ENCODE measurements around the gene MAPRE2. TPM values are rescaled to one million over a fixed set of nuclear protein-coding genes. Genes with fewer than 3 reads are reported as not detected.

The MAPRE2 gene
- total RNA-seq: 10 to 100 TPM; 65.2 to 66.6 TPM

DNA sequence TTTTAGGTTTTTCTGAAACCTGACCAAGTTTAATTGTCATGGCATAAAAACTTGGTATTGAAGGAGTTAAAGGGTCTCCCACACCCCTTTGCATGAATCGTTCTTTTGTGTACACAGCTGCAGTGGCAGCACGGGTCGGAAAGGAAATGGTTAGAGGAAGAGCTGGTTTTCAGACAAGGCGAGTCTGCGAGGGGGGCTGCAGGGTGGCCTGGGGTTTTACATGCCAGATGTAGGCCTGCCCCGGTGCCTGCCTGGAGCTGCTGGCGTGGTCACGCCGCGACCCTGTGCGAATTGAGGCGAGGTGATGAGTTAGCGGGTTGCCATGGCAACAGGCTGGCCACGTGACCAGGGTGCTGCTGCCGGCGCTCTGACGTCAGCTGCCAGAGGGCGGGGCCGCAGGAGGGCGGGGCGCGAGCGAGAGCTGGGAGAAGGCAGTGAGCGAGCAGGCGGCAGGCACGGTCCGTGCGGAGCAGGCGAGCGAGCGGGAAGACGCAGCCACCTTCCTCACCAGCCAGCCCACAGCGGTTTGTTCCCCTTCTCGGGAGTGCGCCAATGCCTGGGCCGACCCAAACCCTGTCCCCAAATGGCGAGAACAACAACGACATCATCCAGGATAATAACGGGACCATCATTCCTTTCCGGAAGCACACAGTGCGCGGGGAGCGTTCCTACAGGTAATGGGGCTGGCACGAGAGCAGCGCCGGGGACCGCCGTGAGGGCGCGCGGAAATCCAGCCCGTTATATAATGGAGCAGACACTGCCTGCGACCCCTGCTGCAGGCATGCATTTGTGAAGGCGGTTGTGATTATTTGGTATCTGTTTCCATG lies at the start of gene MAPRE2:
MAPRE2 (plus strand) TSS at position 426 of the 827 bp plus-strand sequence; CDS start at position 553, 127 bp downstream.
- H3K27ac Mint-ChIP-seq: peak within 1 kb of the TSS; percentile 96 to 100
- peaks cover 15% of the 10 kb centered on the region in 2 donors for H3K36me3 Mint-ChIP-seq
- H3K9me3 Mint-ChIP-seq: no peaks in the 10 kb centered on the region
- ATAC-seq (peak; percentile 88), DNase-seq (ENCODE audit: low spot score in 2 of 2) (peak; percentile 99)

DNA sequence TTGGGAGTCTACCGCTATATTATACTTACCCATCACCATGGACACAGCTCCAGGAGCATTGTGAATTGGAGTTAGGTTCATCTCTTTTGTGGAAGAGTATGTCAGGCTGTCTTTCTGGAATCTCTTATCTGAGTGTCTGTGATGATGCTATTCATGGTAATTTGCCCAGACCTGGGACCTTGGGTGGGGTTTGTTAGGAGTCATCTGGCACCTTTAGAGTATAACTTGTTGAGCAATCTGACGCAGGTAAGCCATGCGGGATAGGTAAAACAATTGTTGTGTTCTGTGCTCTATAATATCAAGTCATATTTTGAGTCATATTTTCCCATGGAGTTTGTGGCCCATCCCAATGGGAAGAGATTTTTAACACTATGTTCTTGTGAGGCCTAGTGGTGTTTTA lies 49.7 kb upstream of the MAPRE2 start:
- DNase-seq (ENCODE audit: low spot score in 2 of 2): no peak
- no peak for ATAC-seq
- H3K36me3 Mint-ChIP-seq: no peaks in the 10 kb centered on the region
- peak overlapping the region in 1 of 2 donors; percentile 50 for H3K27ac Mint-ChIP-seq
- H3K9me3 Mint-ChIP-seq: no peaks in the 10 kb centered on the region

DNA sequence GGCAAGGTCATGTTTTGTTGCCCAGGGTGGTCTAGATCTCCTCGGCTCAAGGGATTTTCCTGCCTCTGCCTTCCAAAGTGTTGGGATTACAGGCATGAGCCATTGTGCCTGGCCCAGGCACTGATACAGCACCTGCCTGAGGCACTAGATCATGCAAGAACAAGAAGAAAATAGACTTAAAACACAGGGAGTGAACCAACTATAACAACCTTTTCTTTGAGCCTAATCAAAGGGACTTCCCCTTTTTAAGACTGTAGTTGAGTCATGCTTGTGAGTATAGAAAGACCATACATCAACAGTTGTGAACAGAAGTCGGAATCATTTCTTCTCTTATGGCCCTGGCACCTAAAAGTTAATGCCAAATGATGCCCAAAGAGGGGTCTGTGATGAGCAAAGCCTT lies 47.9 kb upstream of the MAPRE2 start:
- H3K27ac Mint-ChIP-seq: no peak overlapping the region
- ATAC-seq (peak; percentile 79 to 97), DNase-seq (ENCODE audit: low spot score in 2 of 2) (no peak)
- no peaks in the 10 kb centered on the region for H3K36me3 Mint-ChIP-seq
- H3K9me3 Mint-ChIP-seq: no peaks in the 10 kb centered on the region

DNA sequence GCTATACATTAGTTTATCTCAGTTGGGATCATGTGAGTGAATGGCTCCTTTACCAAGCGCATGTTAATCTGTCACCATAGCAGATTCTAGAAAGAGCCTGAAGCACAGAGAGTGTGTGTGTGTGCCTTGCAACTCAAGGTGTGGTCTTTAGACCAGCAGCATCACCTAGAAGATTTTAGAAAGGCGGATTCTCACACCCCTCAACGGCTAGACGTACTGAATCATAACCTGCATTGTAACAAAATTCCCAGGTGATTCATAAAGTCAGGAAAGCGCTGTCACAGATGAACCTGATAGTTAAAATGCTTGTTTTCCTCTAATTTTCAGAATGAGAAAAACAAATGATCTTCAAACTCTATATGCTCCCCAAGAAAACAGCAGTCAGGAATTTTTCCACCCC lies 45.5 kb upstream of the MAPRE2 start:
- H3K36me3 Mint-ChIP-seq: no peaks in the 10 kb centered on the region
- H3K9me3 Mint-ChIP-seq: no peaks in the 10 kb centered on the region
- DNase-seq (ENCODE audit: low spot score in 2 of 2) (no peak), ATAC-seq (no peak)
- no peak overlapping the region for H3K27ac Mint-ChIP-seq

DNA sequence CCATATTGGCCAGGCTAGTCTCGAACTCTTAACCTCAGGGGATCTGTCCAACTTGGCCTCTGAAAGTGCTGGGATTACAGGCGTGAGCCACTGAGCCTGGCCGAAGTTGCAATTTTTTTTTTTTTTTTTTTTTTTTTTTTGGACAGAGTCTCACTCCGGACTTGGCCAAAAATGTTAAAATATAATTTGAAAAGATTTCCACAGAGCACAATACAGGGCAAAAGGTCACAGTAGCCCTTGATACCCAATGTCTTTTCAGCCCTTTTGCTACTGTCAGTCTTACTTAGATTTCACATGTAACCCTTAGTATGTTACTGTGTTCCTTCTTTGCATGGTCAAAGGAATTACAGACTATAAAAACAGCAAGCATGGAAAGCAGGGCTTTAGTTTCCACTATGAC lies 42.6 kb upstream of the MAPRE2 start:
- no peaks in the 10 kb centered on the region for H3K36me3 Mint-ChIP-seq
- no peak for DNase-seq (ENCODE audit: low spot score in 2 of 2)
- H3K9me3 Mint-ChIP-seq: no peaks in the 10 kb centered on the region
- H3K27ac Mint-ChIP-seq: no peak overlapping the region
- ATAC-seq: no peak

DNA sequence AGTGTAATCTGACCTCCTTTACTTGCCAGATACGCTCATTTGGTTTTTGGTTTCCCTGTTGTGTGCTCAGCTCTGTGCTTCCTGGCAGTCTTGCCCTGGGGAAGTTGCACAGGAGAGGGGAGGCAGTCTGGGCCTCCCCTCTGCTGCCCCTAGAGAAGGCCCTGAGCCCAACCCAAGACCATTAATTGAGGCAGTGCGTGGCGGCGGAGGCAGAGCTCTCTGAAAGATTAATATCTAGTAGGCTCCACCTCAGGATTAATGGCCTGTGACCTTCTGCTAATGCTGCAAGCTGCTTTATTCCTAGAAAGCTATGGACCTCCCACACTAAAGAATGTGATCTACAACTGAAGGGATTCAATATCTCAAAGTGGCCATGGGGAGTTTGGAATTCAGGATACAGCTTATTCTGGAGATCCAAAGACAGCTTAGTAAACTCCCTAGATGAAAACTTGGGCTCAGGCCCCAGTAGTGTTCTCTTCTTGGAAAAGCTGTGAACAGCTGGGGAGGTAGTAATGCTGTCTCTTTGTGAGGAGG lies 41.4 kb upstream of the MAPRE2 start:
- H3K27ac Mint-ChIP-seq: no peak overlapping the region
- H3K36me3 Mint-ChIP-seq: no peaks in the 10 kb centered on the region
- no peaks in the 10 kb centered on the region for H3K9me3 Mint-ChIP-seq
- ATAC-seq (no peak), DNase-seq (ENCODE audit: low spot score in 2 of 2) (no peak)

DNA sequence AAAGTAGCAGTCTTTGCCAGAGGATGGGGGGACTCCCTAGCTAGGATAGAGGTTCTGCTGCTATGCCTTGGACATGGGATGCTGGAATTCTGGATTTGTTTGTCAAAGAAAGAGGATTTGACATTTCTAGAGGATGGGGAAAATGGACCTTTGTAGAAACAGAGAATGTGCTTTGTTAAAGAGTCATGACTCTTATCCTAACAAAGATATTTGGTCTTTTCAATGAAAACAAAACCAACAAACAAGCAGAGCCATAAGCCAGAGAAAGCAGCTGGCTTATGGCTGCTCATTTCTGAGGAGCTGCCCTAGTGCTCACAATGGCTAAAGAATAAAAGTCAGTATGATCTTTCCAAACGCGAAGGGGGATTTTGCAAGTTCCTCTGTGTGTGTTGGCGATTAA lies 40.8 kb upstream of the MAPRE2 start:
- ATAC-seq: no peak
- DNase-seq (ENCODE audit: low spot score in 2 of 2): no peak
- H3K9me3 Mint-ChIP-seq: no peaks in the 10 kb centered on the region
- H3K36me3 Mint-ChIP-seq: no peaks in the 10 kb centered on the region
- H3K27ac Mint-ChIP-seq: no peak overlapping the region

DNA sequence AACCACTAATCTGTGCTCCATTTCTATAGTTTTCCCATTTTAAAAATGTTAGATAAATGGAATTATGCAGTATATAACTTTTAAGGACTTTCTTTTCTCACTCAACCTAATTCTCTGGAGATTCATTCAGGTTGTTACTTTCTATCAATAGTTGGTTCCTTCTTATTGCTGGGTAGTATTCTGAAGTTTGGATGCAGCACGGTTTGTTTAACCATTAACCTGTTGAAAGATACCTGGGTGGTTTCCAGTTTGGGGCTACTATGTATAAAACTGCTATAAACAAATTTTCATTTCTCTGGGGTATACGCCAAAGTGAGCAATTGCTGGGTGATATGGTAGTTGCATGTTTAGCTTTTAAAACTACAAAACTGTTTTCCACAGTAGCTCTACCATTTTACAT lies 39.1 kb upstream of the MAPRE2 start:
- no peaks in the 10 kb centered on the region for H3K36me3 Mint-ChIP-seq
- ATAC-seq (no peak), DNase-seq (ENCODE audit: low spot score in 2 of 2) (no peak)
- H3K9me3 Mint-ChIP-seq: no peaks in the 10 kb centered on the region
- H3K27ac Mint-ChIP-seq: no peak overlapping the region

DNA sequence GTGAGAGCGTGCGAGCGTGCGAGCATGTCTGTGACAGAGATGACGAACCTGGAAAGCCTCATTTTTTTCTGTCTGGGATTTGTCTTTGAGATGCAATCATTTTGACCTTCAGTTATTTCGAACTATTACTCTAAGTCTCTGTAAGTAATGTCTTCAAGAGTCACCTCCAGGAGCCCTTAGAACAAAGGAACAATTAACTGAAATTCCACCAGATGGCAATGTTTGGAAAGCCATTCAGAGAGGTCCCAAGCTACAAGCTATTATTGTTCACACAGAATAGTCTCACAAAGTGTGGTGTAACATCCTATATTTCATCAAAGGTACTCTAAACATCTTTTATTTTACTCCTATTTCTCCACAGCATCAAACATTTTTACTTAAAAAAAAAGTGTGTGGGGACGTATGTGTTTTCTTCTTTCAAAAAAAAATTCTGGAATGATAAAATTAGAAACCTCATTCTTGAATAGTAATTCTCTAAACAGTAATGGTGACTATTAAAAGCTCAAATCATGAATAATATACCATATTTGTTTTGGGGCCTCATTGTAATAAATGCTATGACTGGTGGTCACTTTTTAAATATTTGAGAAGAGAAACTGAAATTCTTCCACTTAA lies 35.1 kb upstream of the MAPRE2 start:
- ATAC-seq: peak; percentile 66 to 75
- Mint-ChIP-seq H3K27ac (no peak overlapping the region), H3K36me3 (no peaks in the 10 kb centered on the region), H3K9me3 (no peaks in the 10 kb centered on the region)
- peak in 1 of 2 donors; percentile 15 for DNase-seq (ENCODE audit: low spot score in 2 of 2)

DNA sequence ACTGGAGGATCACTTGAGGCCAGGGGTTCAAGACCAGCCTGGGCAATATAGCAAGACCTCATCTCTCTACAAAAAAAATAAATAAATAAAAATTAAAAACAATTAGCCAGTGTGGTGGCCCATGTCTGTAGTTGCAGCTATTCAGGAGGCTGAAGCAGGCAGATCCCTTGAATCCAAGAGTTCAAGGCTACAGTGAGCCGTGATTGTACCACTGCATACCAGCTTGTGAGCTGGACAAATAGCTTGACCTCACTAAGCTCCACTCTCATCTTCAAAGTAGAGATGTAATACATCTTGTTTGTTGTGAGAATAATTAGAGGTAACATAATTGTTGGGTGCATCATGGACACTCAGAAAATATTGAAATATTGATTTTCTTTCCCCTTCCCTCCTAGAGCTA lies 31.1 kb upstream of the MAPRE2 start:
- Mint-ChIP-seq H3K9me3 (no peaks in the 10 kb centered on the region), H3K36me3 (no peaks in the 10 kb centered on the region), H3K27ac (no peak overlapping the region)
- ATAC-seq: no peak
- DNase-seq (ENCODE audit: low spot score in 2 of 2): no peak

DNA sequence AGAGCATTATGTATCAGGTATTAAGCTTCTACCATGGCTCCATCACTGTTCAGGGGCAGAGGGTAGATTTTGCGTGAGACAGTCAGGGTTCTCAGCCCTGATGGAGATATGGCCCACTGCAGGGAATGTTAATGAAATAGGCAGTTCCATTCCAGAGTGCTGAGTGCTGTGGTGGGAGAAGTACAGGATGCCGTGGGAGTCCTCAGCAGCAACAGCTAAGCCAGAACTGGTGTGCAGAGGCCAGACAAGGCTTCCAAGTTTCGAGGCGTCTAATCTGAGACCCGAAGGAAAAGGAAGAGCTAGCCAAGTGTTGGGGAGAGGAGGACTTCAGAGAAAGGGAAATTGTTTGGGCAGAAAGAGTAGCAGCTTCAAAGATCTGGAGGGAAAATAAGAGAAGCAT lies 30.2 kb upstream of the MAPRE2 start:
- Mint-ChIP-seq H3K9me3 (no peaks in the 10 kb centered on the region), H3K27ac (no peak overlapping the region), H3K36me3 (no peaks in the 10 kb centered on the region)
- no peak for ATAC-seq
- DNase-seq (ENCODE audit: low spot score in 2 of 2): no peak

DNA sequence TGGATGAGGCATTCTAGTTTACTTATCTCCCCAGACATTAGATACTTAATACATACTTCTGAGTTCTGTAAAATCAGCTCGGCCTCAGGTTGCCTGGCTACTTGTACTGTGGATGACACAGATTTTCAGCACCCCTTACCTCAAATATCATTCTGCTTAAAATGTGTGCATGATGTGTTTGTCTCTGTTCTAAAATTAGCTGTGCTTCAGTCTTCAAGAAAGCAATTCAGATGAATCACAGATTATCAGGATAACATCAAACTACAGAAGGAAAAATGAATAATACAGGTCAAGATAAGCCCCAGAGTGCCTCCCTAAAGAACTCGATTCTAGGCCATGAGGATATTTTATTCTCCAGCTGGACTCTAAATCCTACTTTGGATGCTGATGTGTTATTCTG lies 21.3 kb upstream of the MAPRE2 start:
- DNase-seq (ENCODE audit: low spot score in 2 of 2): no peak
- Mint-ChIP-seq H3K27ac (no peak overlapping the region), H3K36me3 (no peaks in the 10 kb centered on the region), H3K9me3 (no peaks in the 10 kb centered on the region)
- ATAC-seq: no peak

DNA sequence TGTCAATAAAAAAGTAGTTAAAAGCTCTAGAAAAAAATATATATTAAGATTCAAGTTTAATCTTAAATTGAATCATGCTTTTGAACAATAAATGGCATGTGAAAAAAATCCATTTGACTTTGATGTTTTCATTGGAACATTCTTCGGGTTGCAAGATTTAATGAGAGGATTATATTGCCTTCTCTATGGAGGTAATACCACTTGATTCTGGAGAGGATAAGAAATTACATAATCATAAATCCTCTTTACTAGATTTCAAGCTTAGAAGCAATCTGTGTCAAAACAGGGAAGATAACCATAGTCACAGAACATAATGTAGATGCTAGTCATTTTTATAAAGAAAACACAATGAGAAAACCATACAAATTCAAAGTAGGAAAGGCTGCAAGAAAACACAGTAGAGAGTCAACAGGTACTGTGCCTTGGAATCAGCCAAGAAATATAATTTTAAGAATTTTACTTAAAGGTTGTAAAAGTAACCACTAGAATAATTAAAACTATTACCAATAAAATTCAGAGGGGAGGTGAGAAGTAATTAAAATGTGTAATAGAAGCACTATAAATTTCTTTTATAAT lies 18.7 kb upstream of the MAPRE2 start:
- ATAC-seq (no peak), DNase-seq (ENCODE audit: low spot score in 2 of 2) (no peak)
- Mint-ChIP-seq H3K36me3 (no peaks in the 10 kb centered on the region), H3K27ac (no peak overlapping the region), H3K9me3 (no peaks in the 10 kb centered on the region)

DNA sequence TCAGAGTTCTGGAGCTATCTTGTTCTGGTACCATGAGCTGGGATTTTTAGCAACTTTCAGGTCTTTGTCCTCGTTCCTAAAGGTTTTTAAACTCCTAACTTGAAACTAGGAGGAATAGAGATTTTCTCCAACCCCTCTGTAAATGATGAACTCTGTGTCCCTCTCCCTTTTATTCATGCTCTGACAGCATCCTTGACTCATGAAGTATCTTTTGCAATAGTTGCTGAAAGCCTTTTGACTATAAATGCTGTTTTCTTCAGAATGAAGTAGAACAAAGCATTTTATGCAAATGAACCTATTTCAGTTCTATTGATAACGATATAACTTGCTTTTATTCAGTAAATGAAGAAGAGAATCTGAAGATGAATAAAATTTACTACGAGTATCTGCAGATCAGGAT lies 17.0 kb upstream of the MAPRE2 start:
- Mint-ChIP-seq H3K36me3 (no peaks in the 10 kb centered on the region), H3K9me3 (no peaks in the 10 kb centered on the region), H3K27ac (no peak overlapping the region)
- ATAC-seq (no peak), DNase-seq (ENCODE audit: low spot score in 2 of 2) (no peak)

DNA sequence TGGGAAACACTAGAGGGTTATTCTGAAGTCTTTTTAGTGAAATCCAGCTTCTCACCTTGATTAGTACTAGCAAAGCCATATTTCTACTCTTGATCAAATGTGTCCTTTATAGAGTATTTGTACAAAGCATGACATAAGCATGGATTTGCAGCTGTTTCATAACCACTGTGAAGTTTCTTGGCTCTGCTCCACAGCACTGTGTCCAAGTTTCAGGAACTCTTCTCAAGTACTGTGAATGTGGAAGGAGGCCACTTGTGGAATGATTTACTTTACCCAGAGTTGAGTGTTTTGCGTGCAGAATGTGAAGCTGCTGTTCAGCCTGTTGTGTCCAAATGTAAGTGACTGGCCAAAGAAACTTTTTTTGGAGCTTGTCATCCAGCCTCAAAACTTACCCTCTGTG lies 16.2 kb upstream of the MAPRE2 start:
- Mint-ChIP-seq H3K36me3 (peaks cover 0 to under 1% of the 10 kb centered on the region in 2 donors), H3K9me3 (no peaks in the 10 kb centered on the region)
- ATAC-seq: no peak

DNA sequence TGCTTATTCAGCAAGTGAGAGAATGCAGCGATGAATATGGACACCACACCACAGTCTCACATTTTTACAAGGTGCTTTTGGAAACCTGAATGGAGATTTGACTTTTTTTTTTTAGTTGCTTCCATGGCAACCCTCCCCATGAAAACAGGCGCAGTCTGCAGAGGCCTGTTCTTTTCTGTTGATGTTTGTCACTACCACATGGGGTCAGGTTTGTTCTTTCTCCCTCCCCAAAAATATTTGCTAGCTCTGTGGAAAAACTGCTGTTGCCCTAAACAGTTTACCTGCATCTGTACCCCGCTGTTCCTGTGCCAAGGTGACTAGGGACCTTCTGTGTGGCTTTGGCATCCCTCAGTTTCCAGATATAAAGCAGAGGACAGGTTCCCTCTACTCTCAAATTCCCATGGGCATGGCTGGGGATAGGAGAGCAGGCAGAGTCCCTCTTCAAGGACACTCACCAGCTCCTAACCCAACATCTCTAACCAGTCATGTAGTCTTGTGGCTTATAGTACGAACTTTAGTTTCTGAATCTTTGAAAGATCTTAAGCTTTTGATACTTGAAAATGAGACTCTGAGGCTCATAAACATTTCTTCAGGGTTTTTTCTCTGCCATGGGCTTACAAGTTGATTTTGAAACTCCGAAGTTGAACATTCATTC lies 14.7 kb upstream of the MAPRE2 start:
- Mint-ChIP-seq H3K27ac (peak overlapping the region; percentile 35 to 88), H3K36me3 (peaks cover 0 to 12% of the 10 kb centered on the region in 2 donors), H3K9me3 (peaks cover 4 to 5% of the 10 kb centered on the region in 2 donors)
- DNase-seq (ENCODE audit: low spot score in 2 of 2) (no peak), ATAC-seq (peak; percentile 49 to 77)

More for the DNA sequence above, 16.2 kb upstream of the MAPRE2 start:
- no peak overlapping the region for H3K27ac Mint-ChIP-seq
- DNase-seq (ENCODE audit: low spot score in 2 of 2): no peak

DNA sequence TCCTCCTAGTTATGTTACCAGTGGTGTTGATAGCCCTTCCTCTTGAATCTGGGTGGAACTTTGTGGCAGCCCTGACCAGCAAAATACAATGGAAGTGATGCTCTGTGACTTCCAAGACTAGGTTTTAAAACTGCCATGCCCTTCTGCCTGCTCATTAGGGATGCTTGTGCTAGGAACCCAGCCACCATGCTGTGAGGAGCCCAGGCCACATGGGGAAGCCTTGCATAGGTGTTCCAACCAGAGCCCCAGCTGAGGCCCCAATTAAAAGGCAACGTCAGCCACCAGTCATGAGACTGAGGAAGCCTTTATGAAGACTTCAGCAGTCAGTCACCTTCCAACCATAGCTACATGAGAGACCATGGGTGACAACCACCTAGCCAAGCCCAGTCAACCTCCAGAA lies 14.0 kb upstream of the MAPRE2 start:
- Mint-ChIP-seq H3K9me3 (peaks cover 4 to 5% of the 10 kb centered on the region in 2 donors), H3K36me3 (peaks cover 0 to 12% of the 10 kb centered on the region in 2 donors), H3K27ac (peak overlapping the region; percentile 35 to 88)
- DNase-seq (ENCODE audit: low spot score in 2 of 2) (no peak), ATAC-seq (peak; percentile 11 to 16)

Measured in activated naive CD4-positive, alpha-beta T cell treated with anti-CD3 and anti-CD28 coated beads, Interleukin-2, amount 50 U/mL, for 72 hours (primary cell).